SK-N-SH (cell line): ENCODE data around the gene NEUROG3.
"Not testable (repeated sequence)": the region's sequence is repeated elsewhere in the genome, so short reads cannot be mapped to it uniquely, and the experiment has no call there.

ENCODE experiments used
- CHD2 ChIP-seq: fragments of 150-350 bp; IDR thresholded peaks from 2 replicates; pipeline ENCODE4 v1.6.1; 2018; ENCODE audit warnings: low read length; ENCODE audit not compliant: partially characterized antibody
- GATA2 ChIP-seq: sonication (generic); formaldehyde crosslinking; IDR thresholded peaks from 2 replicates; pipeline ENCODE4 v1.5.0; 2020; ENCODE audit warnings: mild to moderate bottlenecking, missing genetic modification reagents
- MEF2A ChIP-seq: IDR thresholded peaks from 2 replicates; pipeline ENCODE4 v1.4.0; 2012; ENCODE audit warnings: low read depth, borderline replicate concordance
- NRF1 ChIP-seq: IDR thresholded peaks from 2 replicates; pipeline ENCODE4 v1.6.1; 2012; ENCODE audit warnings: low read depth, mild to moderate bottlenecking, low read length
- RCOR1 ChIP-seq: fragments of 150-350 bp; IDR thresholded peaks from 2 replicates; pipeline ENCODE4 v1.6.1; 2017; ENCODE audit warnings: antibody characterized with exemption, low read length
- SMC3 ChIP-seq: IDR thresholded peaks from 2 replicates; pipeline ENCODE4 v1.6.1; 2012; ENCODE audit warnings: low read depth, low read length, improper control_type of control experiment
- TAF1 ChIP-seq: IDR thresholded peaks from 2 replicates; pipeline ENCODE4 v1.6.1; 2012; ENCODE audit warnings: low read depth, mild to moderate bottlenecking, low read length, moderate library complexity, borderline replicate concordance
- ZBTB33 ChIP-seq: IDR thresholded peaks from 2 replicates; pipeline ENCODE4 v1.4.0; 2012; ENCODE audit warnings: low read depth, borderline replicate concordance
- TF ChIP-seq, protein P1 (sequence below): fragments of 200-600 bp; sonication (generic); IDR thresholded peaks from 2 replicates; pipeline ENCODE4 v1.6.1; 2017; ENCODE audit warnings: antibody characterized with exemption, mild to moderate bottlenecking, moderate library complexity
- TF ChIP-seq, protein P2 (sequence below): IDR thresholded peaks from 2 replicates; pipeline ENCODE4 v1.6.1; 2012; ENCODE audit warnings: mild to moderate bottlenecking, low read depth, low read length, moderate library complexity

DNA sequence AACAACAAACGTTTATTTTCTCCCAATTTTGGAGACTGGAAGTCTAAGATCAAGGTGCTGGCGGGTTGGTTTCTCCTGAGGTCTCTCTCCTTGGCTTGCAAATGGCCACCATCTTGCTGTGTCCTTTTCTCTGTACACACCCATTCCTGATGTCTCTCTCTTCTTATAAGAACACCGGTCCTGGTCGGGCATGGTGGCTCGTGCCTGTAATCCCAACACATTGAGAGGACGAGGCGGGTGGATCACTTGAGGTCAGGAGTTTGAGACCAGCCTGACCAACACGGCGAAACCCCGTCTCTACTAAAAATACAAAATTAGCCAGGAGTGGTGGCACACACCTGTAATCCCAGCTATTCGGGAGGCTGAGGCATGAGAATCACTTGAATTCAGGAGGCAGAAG lies 36.7 kb downstream of the NEUROG3 start:
- TF ChIP-seq TAF1; GATA2 (CRISPR knock-in tag); ZBTB33; NRF1; SMC3; MEF2A; RCOR1; CHD2: not testable (repeated sequence)
- TF ChIP-seq, protein P1, sequence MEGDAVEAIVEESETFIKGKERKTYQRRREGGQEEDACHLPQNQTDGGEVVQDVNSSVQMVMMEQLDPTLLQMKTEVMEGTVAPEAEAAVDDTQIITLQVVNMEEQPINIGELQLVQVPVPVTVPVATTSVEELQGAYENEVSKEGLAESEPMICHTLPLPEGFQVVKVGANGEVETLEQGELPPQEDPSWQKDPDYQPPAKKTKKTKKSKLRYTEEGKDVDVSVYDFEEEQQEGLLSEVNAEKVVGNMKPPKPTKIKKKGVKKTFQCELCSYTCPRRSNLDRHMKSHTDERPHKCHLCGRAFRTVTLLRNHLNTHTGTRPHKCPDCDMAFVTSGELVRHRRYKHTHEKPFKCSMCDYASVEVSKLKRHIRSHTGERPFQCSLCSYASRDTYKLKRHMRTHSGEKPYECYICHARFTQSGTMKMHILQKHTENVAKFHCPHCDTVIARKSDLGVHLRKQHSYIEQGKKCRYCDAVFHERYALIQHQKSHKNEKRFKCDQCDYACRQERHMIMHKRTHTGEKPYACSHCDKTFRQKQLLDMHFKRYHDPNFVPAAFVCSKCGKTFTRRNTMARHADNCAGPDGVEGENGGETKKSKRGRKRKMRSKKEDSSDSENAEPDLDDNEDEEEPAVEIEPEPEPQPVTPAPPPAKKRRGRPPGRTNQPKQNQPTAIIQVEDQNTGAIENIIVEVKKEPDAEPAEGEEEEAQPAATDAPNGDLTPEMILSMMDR, result not testable (repeated sequence)
- TF ChIP-seq, protein P2, sequence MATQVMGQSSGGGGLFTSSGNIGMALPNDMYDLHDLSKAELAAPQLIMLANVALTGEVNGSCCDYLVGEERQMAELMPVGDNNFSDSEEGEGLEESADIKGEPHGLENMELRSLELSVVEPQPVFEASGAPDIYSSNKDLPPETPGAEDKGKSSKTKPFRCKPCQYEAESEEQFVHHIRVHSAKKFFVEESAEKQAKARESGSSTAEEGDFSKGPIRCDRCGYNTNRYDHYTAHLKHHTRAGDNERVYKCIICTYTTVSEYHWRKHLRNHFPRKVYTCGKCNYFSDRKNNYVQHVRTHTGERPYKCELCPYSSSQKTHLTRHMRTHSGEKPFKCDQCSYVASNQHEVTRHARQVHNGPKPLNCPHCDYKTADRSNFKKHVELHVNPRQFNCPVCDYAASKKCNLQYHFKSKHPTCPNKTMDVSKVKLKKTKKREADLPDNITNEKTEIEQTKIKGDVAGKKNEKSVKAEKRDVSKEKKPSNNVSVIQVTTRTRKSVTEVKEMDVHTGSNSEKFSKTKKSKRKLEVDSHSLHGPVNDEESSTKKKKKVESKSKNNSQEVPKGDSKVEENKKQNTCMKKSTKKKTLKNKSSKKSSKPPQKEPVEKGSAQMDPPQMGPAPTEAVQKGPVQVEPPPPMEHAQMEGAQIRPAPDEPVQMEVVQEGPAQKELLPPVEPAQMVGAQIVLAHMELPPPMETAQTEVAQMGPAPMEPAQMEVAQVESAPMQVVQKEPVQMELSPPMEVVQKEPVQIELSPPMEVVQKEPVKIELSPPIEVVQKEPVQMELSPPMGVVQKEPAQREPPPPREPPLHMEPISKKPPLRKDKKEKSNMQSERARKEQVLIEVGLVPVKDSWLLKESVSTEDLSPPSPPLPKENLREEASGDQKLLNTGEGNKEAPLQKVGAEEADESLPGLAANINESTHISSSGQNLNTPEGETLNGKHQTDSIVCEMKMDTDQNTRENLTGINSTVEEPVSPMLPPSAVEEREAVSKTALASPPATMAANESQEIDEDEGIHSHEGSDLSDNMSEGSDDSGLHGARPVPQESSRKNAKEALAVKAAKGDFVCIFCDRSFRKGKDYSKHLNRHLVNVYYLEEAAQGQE, result not testable (repeated sequence)
